Neural progenitor cell (in vitro differentiated cells): ENCODE results near the gene SEC61A1. TPM values are rescaled to one million over a fixed set of nuclear protein-coding genes. Genes with fewer than 3 reads are reported as not detected.

ENCODE experiments used
- DNase-seq: peaks from one replicate; pipeline ENCODE4 v3.0.0-alpha.2; 2016; ENCODE audit warnings: low spot score
- H2AFZ ChIP-seq: fragments of 200-600 bp; sonication (generic); replicated peaks from 2 replicates; pipeline ENCODE4 v1.6.1; 2016; ENCODE audit warnings: antibody characterized with exemption
- H3F3A ChIP-seq: fragments of 200-600 bp; sonication (generic); 2 replicates; pipeline ENCODE4 v1.6.1; 2016; ENCODE audit warnings: antibody characterized with exemption, low read depth
- H3K27ac ChIP-seq: fragments of 200-600 bp; sonication (generic); 2 replicates; pipeline ENCODE4 v1.5.1; 2016; ENCODE audit warnings: mild to moderate bottlenecking
- H3K27me3 ChIP-seq: fragments of 200-600 bp; sonication (generic); 2 replicates; pipeline ENCODE4 v1.6.1; 2016; ENCODE audit warnings: mild to moderate bottlenecking, moderate library complexity
- H3K36me3 ChIP-seq: fragments of 200-600 bp; sonication (generic); 2 replicates; pipeline ENCODE4 v1.5.1; 2016
- H3K4me1 ChIP-seq: fragments of 200-600 bp; sonication (generic); 2 replicates; pipeline ENCODE4 v1.6.1; 2016; ENCODE audit warnings: mixed run types
- H3K4me2 ChIP-seq: fragments of 200-600 bp; sonication (generic); 2 replicates; pipeline ENCODE4 v1.6.1; 2016
- H3K4me3 ChIP-seq: fragments of 200-600 bp; sonication (generic); 2 replicates; pipeline ENCODE4 v1.5.1; 2016
- H3K79me2 ChIP-seq: fragments of 200-600 bp; sonication (generic); 2 replicates; pipeline ENCODE4 v1.6.1; 2016; ENCODE audit warnings: low read depth
- H3K9ac ChIP-seq: fragments of 200-600 bp; sonication (generic); 2 replicates; pipeline ENCODE4 v1.6.1; 2016
- H3K9me3 ChIP-seq: fragments of 200-600 bp; sonication (generic); 2 replicates; pipeline ENCODE4 v1.5.1; 2016; ENCODE audit warnings: low read depth
- H4K20me1 ChIP-seq: fragments of 200-600 bp; sonication (generic); 2 replicates; pipeline ENCODE4 v1.6.1; 2016; ENCODE audit warnings: low read depth
- H3K27ac Mint-ChIP-seq: 3 replicates; pipeline ENCODE4 v1.8.0; 2021; ENCODE audit warnings: mixed read lengths
- H3K27me3 Mint-ChIP-seq: 2 replicates; pipeline ENCODE4 v1.8.0; 2022; ENCODE audit warnings: low read depth, mild to moderate bottlenecking, inconsistent platforms, moderate library complexity, mixed read lengths; ENCODE audit not compliant: insufficient read depth
- H3K36me3 Mint-ChIP-seq: 3 replicates; pipeline ENCODE4 v1.8.0; 2021; ENCODE audit warnings: mixed read lengths
- H3K4me1 Mint-ChIP-seq: 3 replicates; pipeline ENCODE4 v1.8.0; 2021; ENCODE audit warnings: mixed read lengths
- H3K4me3 Mint-ChIP-seq: 3 replicates; pipeline ENCODE4 v1.8.0; 2021; ENCODE audit warnings: mild to moderate bottlenecking, moderate library complexity, mixed read lengths
- H3K9me3 Mint-ChIP-seq: 3 replicates; pipeline ENCODE4 v1.8.0; 2020; ENCODE audit warnings: mixed read lengths
- CTCF ChIP-seq: fragments of 200-600 bp; sonication (generic); IDR thresholded peaks from 2 replicates; pipeline ENCODE4 v1.5.1; 2017; ENCODE audit warnings: antibody characterized with exemption, mild to moderate bottlenecking
- EZH2 ChIP-seq: fragments of 200-600 bp; sonication (generic); IDR thresholded peaks from 2 replicates; pipeline ENCODE4 v1.6.1; 2017; ENCODE audit warnings: antibody characterized with exemption, mild to moderate bottlenecking, moderate library complexity
- EZH2phosphoT487 ChIP-seq: fragments of 200-600 bp; sonication (generic); IDR thresholded peaks from 2 replicates; pipeline ENCODE4 v1.6.1; 2017; ENCODE audit warnings: antibody characterized with exemption
- total RNA-seq: library from RNA; depleted of rRNA; stranded (reverse); fragments of >200 nt; gene quantifications from 2 replicates; pipeline ENCODE4 v1.2.3, GENCODE V29; 2015; ENCODE audit warnings: low replicate concordance

SEC61A1 gene
- total RNA-seq, 1 donor from 2014 or later, result 79.1 TPM

- peaks cover 5% of the 10 kb centered on the region for H4K20me1 ChIP-seq
- peaks cover 19% of the 10 kb centered on the region for H3K36me3 Mint-ChIP-seq
These were observed 32.4 kb downstream of the SEC61A1 start for GRCh38 chr3:128084675-128085021.

GRCh38 chr3:128089135-128089534 is 36.9 kb downstream of the SEC61A1 start:
- H3K4me2 ChIP-seq, result no peak overlapping the region
- no peak overlapping the region for H3K27ac Mint-ChIP-seq
- H3K79me2 ChIP-seq, result peaks cover 8% of the 10 kb centered on the region
- H3K4me3 Mint-ChIP-seq, result no peak overlapping the region
- no peaks in the 10 kb centered on the region for H3K9me3 ChIP-seq
- H3K27me3 ChIP-seq, result no peaks in the 10 kb centered on the region
- no peak overlapping the region for H3K9ac ChIP-seq
- H3K4me1 ChIP-seq, result no peaks in the 10 kb centered on the region
- H3K36me3 ChIP-seq, result no peaks in the 10 kb centered on the region
- H3K27ac ChIP-seq, result no peak overlapping the region
- peaks cover 5% of the 10 kb centered on the region for H4K20me1 ChIP-seq
- H2AFZ ChIP-seq, result no peak overlapping the region
- no peaks in the 10 kb centered on the region for H3K9me3 Mint-ChIP-seq
- DNase-seq, result no peak
- TF ChIP-seq EZH2phosphoT487, result no peak
- no peak for TF ChIP-seq EZH2
- no peak for TF ChIP-seq CTCF
- H3K4me3 ChIP-seq, result no peak overlapping the region
- peaks cover 2% of the 10 kb centered on the region for H3K27me3 Mint-ChIP-seq
- H3F3A ChIP-seq, result no peaks in the 10 kb centered on the region
- H3K4me1 Mint-ChIP-seq, result no peaks in the 10 kb centered on the region
- H3K36me3 Mint-ChIP-seq, result peaks cover 19% of the 10 kb centered on the region

More at GRCh38 chr3:128084675-128085021, 32.4 kb downstream of the SEC61A1 start:
- Histone ChIP-seq H3K9me3 (no peaks in the 10 kb centered on the region), H3K27me3 (no peaks in the 10 kb centered on the region), H3K4me3 (no peak overlapping the region), H3F3A (no peaks in the 10 kb centered on the region), H3K9ac (no peak overlapping the region), H3K27ac (no peak overlapping the region), H3K79me2 (no peaks in the 10 kb centered on the region), H3K4me2 (no peak overlapping the region), H3K36me3 (no peaks in the 10 kb centered on the region), H3K4me1 (no peaks in the 10 kb centered on the region), H2AFZ (no peak overlapping the region)
- H3K27ac Mint-ChIP-seq, result peak overlapping the region; percentile 46
- TF ChIP-seq CTCF (no peak), EZH2phosphoT487 (no peak), EZH2 (no peak)
- peaks cover under 1% of the 10 kb centered on the region for H3K27me3 Mint-ChIP-seq
- no peaks in the 10 kb centered on the region for H3K9me3 Mint-ChIP-seq
- DNase-seq, result no peak
- H3K4me3 Mint-ChIP-seq, result no peak overlapping the region
- H3K4me1 Mint-ChIP-seq, result no peaks in the 10 kb centered on the region

GRCh38 chr3:128091586-128091985 is 39.3 kb downstream of the SEC61A1 start:
- peaks cover 20% of the 10 kb centered on the region for H3K36me3 Mint-ChIP-seq
- TF ChIP-seq EZH2, result no peak
- no peak for TF ChIP-seq CTCF
- TF ChIP-seq EZH2phosphoT487, result no peak

More at GRCh38 chr3:128091586-128091985, 39.3 kb downstream of the SEC61A1 start:
- no peaks in the 10 kb centered on the region for H3K4me1 ChIP-seq
- Mint-ChIP-seq H3K9me3 (no peaks in the 10 kb centered on the region), H3K4me3 (no peak overlapping the region), H3K27me3 (peaks cover 2% of the 10 kb centered on the region), H3K27ac (no peak overlapping the region), H3K4me1 (no peaks in the 10 kb centered on the region)
- H3K36me3 ChIP-seq, result no peaks in the 10 kb centered on the region
- no peaks in the 10 kb centered on the region for H3K9me3 ChIP-seq
- H3K27ac ChIP-seq, result no peak overlapping the region
- H3F3A ChIP-seq, result no peaks in the 10 kb centered on the region
- no peak for DNase-seq
- no peaks in the 10 kb centered on the region for H3K27me3 ChIP-seq
- H3K9ac ChIP-seq, result no peak overlapping the region
- H3K4me2 ChIP-seq, result no peak overlapping the region
- no peak overlapping the region for H2AFZ ChIP-seq
- no peak overlapping the region for H3K4me3 ChIP-seq
- peaks cover 8% of the 10 kb centered on the region for H3K79me2 ChIP-seq
- peaks cover 15% of the 10 kb centered on the region for H4K20me1 ChIP-seq
